ENCODE results near the gene SMARCB1. TPM values are rescaled to one million over a fixed set of nuclear protein-coding genes. Genes with fewer than 3 reads are reported as not detected.

The SMARCB1 gene
- total and polyA plus RNA-seq, 2 donors (not counting 3 experiments of a cell fraction or from before 2014, with no cell fraction given): 113 to 148 TPM

DNA sequence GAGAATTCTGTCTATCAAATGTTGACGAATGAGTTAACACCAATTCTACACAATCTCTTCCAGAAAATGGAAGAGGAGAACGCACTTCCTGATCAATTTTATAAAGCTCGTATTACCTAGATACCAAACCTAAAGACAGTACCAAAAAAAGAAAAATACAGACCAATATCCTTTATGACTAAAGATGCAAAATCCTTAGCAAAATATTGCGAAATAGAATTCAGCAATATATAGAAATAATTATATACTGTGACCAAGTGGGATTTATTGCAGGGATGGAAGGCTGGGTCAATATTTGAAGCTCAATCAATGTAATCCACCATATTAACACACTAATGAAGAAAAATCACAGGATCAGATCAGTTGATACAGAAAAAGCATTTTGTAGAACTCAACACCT is 25.6 kb downstream of the SMARCB1 start:
- Histone ChIP-seq H3K27ac (ENCODE audit: insufficient read depth, low read depth, low read length) (no peak overlapping the region), H4K20me1 (replicated peaks; ENCODE audit: control insufficient read depth, extremely low read depth, insufficient read depth, low read length) (no peaks in the 10 kb centered on the region), H3K27me3 (ENCODE audit: control insufficient read depth in 2 of 2, insufficient read depth in 2 of 2, low read length in 2 of 2) (no peaks in the 10 kb centered on the region), H3K79me2 (ENCODE audit: control insufficient read depth, insufficient read depth, low read length) (no peaks in the 10 kb centered on the region), H3K4me3 (replicated peaks in 1 of 3; ENCODE audit: insufficient read depth in 1 of 3, low read depth in 1 of 3, low read length in 3 of 3) (no peak overlapping the region), H3K4me1 (ENCODE audit: control insufficient read depth, extremely low read depth, insufficient read depth, low read length) (no peaks in the 10 kb centered on the region), H2AFZ (ENCODE audit: low read depth, low read length) (no peak overlapping the region), H3K4me2 (ENCODE audit: insufficient read depth, low read length) (no peak overlapping the region), H3K9me1 (replicated peaks; ENCODE audit: control insufficient read depth, extremely low read depth, insufficient read depth, low read length) (no peaks in the 10 kb centered on the region), H3K36me3 (ENCODE audit: control insufficient read depth in 2 of 2, extremely low read depth in 1 of 2, insufficient read depth in 2 of 2, low read length in 2 of 2) (peaks cover 9 to 17% of the 10 kb centered on the region in 2 experiments), H3K9ac (replicated peaks; ENCODE audit: extremely low read depth, insufficient read depth, low read length) (no peak overlapping the region), H3K9me3 (replicated peaks; ENCODE audit: control insufficient read depth, insufficient read depth, low read length) (no peaks in the 10 kb centered on the region)
- TF ChIP-seq EZH2 (IDR thresholded peaks at IDR 0.05; ENCODE audit: borderline replicate concordance, low read depth, low read length, severe bottlenecking) (no peak), FOS (IDR thresholded peaks at IDR 0.05; ENCODE audit: borderline replicate concordance, insufficient read depth, low read length) (no peak), MYC (IDR thresholded peaks at IDR 0.05; ENCODE audit: low read depth, low read length) (no peak), CTCF (IDR thresholded peaks at IDR 0.05; ENCODE audit: extremely low read depth in 1 of 2, insufficient read depth in 1 of 2, low read depth in 1 of 2, low read length in 2 of 2) (no peak), JUN (IDR thresholded peaks at IDR 0.05; ENCODE audit: borderline replicate concordance, insufficient read depth, insufficient read length, low read depth) (no peak), POLR2AphosphoS5 (IDR thresholded peaks at IDR 0.05; ENCODE audit: insufficient read depth, low read depth, low read length) (no peak), POLR2A (IDR thresholded peaks at IDR 0.05; ENCODE audit: low read depth, low read length) (no peak), GATA2 (IDR thresholded peaks at IDR 0.05; ENCODE audit: insufficient read depth, insufficient read length, low read depth, low read length) (no peak), MAX (IDR thresholded peaks at IDR 0.05; ENCODE audit: insufficient read depth, insufficient read length) (no peak)
- DNase-seq (ENCODE audit: low read depth, low spot score): no peak
- dilution Hi-C loops (cut with MboI; ENCODE audit: extremely low pct_ligation_motif_present, low sequenced_read_pairs): no loop called here
- BruUV-seq (replicated peaks): no TSS peak
- no peak for FAIRE-seq
- ChIA-PET CTCF (interaction anchor here (0.6 to 2.0 kb wide), 3 partner anchors 17 to 43 kb away, joined by 3 to 10 read pairs (median 4); no protein-coding TSS in a partner anchor), POLR2A (no interaction called here)
- intact Hi-C loops (cut with micrococcal nuclease): no loop called here

Measured in endothelial cell of umbilical vein (primary cell).